ENCODE measurements around the gene KIF1B. TPM values are rescaled to one million over a fixed set of nuclear protein-coding genes. Genes with fewer than 3 reads are reported as not detected.
"Not testable (repeated sequence)": the region's sequence is repeated elsewhere in the genome, so short reads cannot be mapped to it uniquely, and the experiment has no call there.

The KIF1B gene
- total RNA-seq, 1 donor from 2014 or later = 18.2 TPM

- Histone ChIP-seq H3K27me3 (ENCODE audit: control insufficient read depth, insufficient read depth, low read length) (no peaks in the 10 kb centered on the region), H3K4me3 (ENCODE audit: low read depth, low read length) (no peak overlapping the region), H3K36me3 (ENCODE audit: control insufficient read depth, insufficient read depth, low read length) (no peaks in the 10 kb centered on the region)
- FAIRE-seq (no peak), DNase-seq (ENCODE audit: low read depth) (no peak)
- no peak for TF ChIP-seq CTCF (IDR thresholded peaks at IDR 0.05; ENCODE audit: insufficient read depth, low read length, severe bottlenecking)
These were observed 5.8 kb downstream of the KIF1B start for GRCh38 chr1:10216090-10216749.

- no peak overlapping the region for H3K4me3 ChIP-seq (ENCODE audit: low read depth, low read length)
- FAIRE-seq = no peak
- no peak for DNase-seq (ENCODE audit: low read depth)
- no peaks in the 10 kb centered on the region for H3K36me3 ChIP-seq (ENCODE audit: control insufficient read depth, insufficient read depth, low read length)
- no peak for TF ChIP-seq CTCF (IDR thresholded peaks at IDR 0.05; ENCODE audit: insufficient read depth, low read length, severe bottlenecking)
- no peaks in the 10 kb centered on the region for H3K27me3 ChIP-seq (ENCODE audit: control insufficient read depth, insufficient read depth, low read length)
These were observed 7.5 kb downstream of the KIF1B start for GRCh38 chr1:10217748-10218441.

- H3K36me3 ChIP-seq (ENCODE audit: control insufficient read depth, insufficient read depth, low read length) = no peaks in the 10 kb centered on the region
- TF ChIP-seq CTCF (IDR thresholded peaks at IDR 0.05; ENCODE audit: insufficient read depth, low read length, severe bottlenecking) = no peak
- H3K27me3 ChIP-seq (ENCODE audit: control insufficient read depth, insufficient read depth, low read length) = no peaks in the 10 kb centered on the region
- DNase-seq (ENCODE audit: low read depth) (no peak), FAIRE-seq (no peak)
- no peak overlapping the region for H3K4me3 ChIP-seq (ENCODE audit: low read depth, low read length)
These were observed 9.8 kb downstream of the KIF1B start for GRCh38 chr1:10220200-10220599.

GRCh38 chr1:10220657-10221056 lies 10.3 kb downstream of the KIF1B start:
- H3K27me3 ChIP-seq (ENCODE audit: control insufficient read depth, insufficient read depth, low read length); H3K4me3 ChIP-seq (ENCODE audit: low read depth, low read length); FAIRE-seq; DNase-seq (ENCODE audit: low read depth); H3K36me3 ChIP-seq (ENCODE audit: control insufficient read depth, insufficient read depth, low read length): not testable (repeated sequence)

- no peak for TF ChIP-seq CTCF (IDR thresholded peaks at IDR 0.05; ENCODE audit: insufficient read depth, low read length, severe bottlenecking)
- H3K27me3 ChIP-seq (ENCODE audit: control insufficient read depth, insufficient read depth, low read length) = no peaks in the 10 kb centered on the region
- no peak overlapping the region for H3K4me3 ChIP-seq (ENCODE audit: low read depth, low read length)
- no peaks in the 10 kb centered on the region for H3K36me3 ChIP-seq (ENCODE audit: control insufficient read depth, insufficient read depth, low read length)
- DNase-seq (ENCODE audit: low read depth) (no peak), FAIRE-seq (no peak)
These were observed 15.2 kb downstream of the KIF1B start for GRCh38 chr1:10225573-10225972.

- no peak overlapping the region for H3K4me3 ChIP-seq (ENCODE audit: low read depth, low read length)
- no peak for FAIRE-seq
- peaks cover 3% of the 10 kb centered on the region for H3K36me3 ChIP-seq (ENCODE audit: control insufficient read depth, insufficient read depth, low read length)
- no peak for DNase-seq (ENCODE audit: low read depth)
- no peak for TF ChIP-seq CTCF (IDR thresholded peaks at IDR 0.05; ENCODE audit: insufficient read depth, low read length, severe bottlenecking)
- H3K27me3 ChIP-seq (ENCODE audit: control insufficient read depth, insufficient read depth, low read length) = no peaks in the 10 kb centered on the region
These were observed 18.2 kb downstream of the KIF1B start for GRCh38 chr1:10228528-10228927.
